Activated CD8-positive, alpha-beta memory T cell treated with anti-CD3 and anti-CD28 coated beads, Interleukin-2, amount 50 U/mL, for 1 hour (primary cell): Measurements from ENCODE around the gene NOTCH3.

Source experiments
- DNase-seq: peaks from one replicate; pipeline ENCODE4 v3.0.0-alpha.2; 2020; ENCODE audit errors: extremely low read depth

Gene NOTCH3

DNA sequence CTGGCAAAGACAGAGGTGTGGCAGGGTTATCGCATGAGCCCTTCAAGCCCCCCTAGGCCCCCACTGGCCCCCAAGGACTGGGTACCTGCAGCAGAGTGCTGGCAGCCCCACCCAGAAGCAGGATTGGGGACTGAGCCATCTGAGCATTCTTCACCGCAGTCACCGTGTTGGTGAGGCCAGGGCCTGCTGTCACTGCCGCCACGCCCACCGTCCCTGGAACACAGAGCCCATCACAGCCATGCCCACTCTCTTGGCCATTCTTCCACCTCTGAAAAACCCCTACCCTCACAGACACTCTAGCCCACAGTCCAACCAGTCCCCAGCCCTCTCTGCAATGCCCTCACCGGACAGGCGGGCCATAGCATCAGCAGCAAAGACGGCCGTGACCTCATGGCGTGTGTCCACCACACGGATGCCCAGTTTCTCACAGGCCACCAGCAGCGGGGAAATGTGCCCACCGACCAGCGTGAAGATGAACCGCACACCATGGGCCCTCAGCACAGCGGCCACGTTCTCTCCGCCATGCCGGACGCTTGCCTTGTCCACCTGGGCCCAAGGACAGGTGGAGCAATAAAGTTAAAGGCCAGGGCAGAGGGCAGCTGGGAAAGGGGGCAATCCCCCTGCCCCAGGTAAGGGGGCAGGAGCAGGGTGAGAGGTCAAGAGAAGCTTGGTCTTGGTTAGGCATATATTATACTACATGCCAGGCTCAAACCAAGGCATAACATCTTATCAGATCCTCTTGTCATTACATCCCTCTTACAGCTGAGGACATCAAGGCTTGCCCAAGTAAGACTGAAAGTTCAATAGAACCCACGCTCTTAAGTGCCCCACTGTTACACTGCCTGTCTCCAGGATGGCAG, 77.5 kb downstream of the NOTCH3 start:
- DNase-seq = no peak

DNA sequence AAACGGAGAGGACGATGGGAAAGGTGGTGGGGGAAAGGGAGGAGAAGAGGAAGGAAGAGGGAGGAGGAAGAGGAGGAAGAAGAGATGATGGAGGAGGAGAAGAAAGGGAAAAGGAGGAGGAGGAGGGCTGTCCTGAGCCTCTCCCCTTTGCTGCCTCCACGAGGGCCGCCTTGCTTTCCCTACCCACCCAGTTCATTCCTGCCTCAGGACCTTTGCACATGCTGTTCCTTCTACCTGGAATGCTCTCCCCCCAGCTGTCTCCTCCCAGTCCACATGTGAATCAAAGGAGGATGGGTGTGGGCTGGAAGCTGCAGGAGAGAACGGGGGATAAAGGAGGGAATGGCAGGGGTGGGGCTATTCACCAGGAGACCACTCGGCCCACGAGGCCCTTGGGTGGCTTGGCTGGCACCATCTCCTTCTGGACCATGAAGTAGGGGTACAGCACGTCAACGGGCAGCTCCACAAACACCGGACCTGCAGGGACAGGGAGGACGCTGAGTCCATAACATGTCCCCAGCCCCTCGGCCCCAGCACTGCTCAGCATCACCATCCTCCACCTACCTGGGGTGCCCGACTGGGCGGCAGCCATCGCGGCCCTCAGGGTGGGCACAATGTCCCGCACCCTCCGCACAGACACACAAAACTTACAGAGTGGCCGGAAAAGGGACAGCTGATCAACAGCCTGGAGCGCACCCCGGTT, 78.3 kb downstream of the NOTCH3 start:
- no peak for DNase-seq

DNA sequence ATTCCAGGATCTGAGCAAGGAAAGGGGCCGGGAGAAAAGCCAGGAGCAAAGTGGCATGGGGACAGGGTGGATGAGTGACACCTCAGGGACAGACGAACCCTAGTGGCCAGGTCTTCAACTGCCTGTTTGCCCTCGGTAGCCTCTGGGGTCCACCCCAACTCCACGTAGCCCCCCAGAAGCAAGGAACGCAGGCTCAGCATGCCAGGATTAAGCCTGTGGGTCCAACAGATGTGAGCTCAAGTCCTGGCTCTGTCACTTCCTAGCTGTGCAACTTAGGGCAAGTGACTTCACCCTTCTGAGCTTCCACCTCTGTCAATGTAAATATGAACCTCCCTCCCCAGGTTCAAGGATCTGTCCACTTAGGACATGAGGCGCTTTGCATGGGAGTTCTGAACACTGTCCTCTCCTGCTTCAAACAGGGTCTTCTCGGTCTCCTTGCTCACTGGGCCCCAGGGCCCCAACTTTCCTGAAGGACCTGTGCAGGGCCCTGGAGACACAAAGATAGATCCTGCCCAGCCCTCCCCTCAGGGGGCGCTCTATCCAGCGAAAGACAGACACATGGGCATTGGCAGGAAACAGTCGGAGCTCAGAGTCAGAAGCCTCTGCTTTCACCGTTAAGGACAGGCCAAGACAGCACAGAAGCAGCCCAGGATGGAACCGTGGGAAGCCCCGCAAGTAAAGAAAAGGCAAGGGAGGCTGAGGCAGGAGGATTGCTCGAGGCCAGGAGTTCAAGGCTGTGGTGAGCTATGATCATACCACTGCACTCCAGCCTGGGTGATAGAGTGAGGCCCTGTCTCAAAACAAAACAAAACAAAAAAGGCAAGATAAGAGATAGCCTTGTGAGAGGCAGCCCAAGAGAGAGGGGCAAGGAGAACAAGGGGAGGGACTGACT, 80.4 kb downstream of the NOTCH3 start:
- no peak for DNase-seq

DNA sequence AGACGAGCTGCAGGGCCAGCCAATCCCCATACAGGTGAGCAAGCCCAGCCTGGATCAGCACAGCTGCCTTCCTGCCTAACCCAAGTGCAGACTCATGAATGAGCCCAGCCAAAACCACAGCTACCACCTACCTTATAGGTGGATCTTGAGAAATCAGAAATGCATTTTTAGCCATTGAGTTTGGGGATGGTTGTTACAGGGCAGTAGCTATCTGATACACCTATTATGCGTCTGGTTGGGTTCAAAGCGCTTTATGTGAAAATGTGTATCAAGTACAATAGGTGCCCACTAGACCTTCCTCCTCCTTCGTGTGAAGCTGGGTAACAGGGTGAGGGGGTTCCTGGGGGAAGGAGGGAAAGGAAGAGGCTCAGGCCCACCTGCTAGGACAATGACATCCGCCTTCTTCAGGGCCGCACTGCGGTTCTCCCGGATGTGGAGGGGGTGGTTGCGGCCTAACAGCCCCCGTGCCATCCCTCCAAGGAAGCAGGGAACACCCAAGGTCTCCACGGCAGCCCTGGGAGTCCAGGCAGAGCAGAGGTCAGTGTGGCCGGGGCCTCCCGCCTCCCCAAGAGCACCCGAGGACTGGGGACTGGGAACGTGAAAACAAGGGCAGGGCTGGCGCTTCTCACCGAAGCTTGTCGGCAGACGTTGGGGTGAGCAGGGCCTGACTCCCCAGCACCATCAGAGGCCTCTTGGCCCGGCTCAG, 81.9 kb downstream of the NOTCH3 start:
- no peak for DNase-seq

DNA sequence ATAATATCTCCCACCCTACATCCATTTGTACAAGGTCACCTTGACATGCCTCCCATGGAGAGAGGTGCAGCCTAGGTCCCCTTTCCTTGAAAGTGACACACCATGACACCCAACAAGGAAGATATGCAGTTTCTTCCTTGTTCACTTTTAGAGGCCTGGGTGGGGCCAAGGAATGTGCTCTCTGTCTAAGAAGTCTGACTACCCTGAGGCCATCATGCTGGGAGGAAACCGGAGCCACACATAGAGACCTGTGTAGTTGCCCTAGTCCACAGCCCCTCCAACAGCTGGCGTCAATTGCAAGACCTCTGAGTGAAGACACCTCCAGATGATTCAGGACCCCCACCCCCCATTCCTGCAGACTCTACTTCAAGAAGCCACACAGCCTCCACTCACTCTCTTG, 82.5 kb downstream of the NOTCH3 start:
- no peak for DNase-seq

DNA sequence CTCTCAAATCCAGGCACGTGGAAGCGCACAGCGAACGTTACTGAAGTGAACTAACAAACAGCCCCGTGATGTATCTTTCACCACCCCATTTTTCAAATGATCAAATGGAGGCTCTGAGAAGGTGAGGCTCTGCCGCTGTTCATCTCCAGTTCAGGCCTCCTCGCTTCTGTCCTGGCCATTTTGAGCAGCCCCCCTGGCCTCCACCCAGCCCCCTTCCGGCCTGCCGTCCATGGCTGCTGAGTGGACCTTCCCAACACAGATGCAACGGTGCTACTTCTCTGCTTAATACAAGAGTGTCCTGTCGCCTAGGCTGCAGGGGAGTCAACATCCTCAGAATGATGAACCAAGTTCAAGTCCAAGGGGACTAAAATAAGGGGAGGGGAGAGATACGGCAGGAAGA, 83.9 kb downstream of the NOTCH3 start:
- no peak for DNase-seq

DNA sequence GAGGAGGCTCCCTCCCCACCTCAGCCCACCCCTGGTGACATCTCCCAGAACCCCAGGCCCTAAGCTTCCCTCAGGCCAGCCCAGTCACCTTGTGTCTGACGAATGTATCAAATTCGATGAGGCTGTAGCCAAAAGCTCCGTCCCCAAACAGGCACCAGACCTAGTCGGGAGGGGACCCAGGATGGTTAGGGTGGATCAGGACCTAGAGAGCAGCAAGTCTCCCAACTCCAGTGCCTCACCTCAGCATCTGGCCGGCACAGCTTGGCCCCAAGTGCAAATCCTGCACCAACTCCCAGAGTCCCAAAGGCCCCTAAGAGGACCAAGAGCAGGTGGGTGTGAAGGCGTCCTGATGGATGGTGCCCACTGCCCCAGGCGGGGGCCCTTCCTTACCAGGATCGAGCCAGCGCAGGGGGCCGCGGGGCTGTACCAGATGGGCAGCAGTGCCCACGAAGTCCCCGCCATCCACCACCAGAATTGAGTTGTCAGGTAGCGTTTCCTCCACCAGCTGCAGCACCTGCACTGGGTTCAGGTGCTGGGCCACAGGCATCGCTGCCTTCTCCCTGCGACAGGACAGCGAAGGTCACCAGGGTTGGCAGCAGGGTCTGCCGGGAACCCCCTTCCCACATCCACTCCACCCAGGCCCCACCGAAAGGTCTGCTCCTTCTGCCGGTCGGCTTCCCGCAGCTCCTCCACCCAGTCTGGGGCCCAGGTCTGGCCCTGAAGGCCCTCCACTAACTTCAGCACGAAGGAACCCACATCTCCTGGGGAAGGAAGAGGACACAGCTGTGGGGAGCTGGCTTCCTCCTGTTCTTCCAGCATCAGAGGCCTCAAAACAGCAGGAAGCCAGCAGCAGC, 84.8 kb downstream of the NOTCH3 start:
- DNase-seq = no peak

DNA sequence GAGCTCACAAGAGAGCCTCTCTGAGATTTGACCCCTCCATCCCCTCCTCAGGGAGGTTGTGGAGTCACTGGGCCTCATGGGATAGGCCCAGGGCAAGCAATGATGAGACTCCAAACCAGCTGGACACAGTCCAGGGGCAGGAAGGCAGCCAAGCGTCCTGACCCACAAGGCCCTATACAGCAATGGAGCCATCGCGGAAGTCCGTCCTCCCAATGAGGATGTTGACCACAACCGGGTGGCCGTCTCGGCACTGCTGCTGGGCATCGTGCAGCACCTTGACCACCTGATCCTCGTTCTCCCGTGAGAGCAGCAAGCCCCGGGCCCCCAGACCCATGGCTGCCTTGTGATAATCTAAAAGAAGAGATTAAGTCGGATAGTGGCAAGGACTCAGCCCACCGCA, 85.7 kb downstream of the NOTCH3 start:
- no peak for DNase-seq

DNA sequence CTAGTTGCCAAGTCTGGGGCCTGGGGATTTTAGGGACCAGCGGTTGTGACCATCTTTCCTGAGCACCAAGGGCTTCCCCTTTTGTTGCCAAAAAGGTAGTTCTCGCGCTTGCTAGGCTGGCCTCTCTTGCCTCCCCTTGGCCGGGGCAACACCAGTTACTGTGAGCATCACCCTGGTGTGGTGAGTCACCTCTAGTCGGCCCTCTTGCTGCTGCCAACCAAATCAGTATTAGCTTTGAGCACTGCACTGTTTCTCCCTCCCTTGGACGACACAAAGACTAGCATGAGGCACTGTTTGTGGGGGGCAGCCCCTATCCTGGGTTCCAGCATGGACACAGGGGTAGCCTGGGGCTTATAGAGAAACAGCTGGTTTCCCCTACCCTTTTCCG, 86.6 kb downstream of the NOTCH3 start:
- no peak for DNase-seq

DNA sequence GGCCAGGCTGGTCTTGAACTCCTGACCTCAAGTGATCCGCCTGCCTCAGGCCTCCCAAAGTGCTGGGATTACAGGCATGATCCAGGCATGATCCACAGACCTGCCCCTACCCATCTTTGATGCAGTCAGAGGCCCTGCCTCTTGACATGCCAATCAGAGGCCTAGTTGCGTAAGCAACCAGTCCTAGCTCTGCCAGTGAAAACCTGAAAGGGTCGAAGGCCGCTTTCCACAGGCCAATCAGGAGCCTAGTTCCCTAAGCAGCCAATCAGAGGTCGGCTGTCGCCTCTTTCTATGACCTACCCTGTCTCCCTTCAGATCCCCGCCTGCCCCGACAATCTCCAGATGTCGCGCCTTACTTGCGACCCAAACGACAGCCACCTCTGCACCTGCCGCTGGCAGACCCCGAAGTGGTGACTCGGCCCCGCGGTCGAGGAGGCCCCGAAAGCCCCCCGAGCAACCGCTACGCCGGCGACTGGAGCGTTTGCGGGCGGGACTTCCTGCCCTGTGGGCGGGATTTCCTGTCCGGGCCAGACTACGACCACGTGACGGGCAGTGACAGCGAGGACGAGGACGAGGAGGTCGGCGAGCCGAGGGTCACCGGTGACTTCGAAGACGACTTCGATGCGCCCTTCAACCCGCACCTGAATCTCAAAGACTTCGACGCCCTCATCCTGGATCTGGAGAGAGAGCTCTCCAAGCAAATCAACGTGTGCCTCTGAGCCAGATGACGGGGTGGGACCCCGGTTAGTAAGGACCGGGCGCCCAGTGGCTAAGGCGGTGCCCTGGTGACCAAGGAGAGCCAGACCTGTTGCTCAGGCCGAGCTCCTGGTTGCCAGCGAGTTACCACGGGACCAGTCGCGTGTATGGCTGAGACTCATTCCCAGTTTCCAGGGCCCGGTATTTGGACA, 87.3 kb downstream of the NOTCH3 start:
- DNase-seq = no peak

DNA sequence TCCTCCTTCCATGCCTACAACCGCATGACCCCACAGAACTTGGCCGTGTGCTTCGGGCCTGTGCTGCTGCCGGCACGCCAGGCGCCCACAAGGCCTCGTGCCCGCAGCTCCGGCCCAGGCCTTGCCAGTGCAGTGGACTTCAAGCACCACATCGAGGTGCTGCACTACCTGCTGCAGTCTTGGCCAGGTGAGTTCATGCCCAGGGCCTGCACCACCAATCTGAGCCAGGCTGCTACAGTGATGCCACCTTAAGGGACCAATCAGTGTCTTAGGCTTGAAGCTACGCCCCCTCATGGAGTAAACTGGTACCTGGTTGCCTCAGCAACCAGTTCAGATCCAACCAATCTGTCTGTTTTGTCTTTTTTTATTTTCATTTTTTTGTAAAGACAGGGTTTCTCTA, 88.4 kb downstream of the NOTCH3 start:
- no peak for DNase-seq

DNA sequence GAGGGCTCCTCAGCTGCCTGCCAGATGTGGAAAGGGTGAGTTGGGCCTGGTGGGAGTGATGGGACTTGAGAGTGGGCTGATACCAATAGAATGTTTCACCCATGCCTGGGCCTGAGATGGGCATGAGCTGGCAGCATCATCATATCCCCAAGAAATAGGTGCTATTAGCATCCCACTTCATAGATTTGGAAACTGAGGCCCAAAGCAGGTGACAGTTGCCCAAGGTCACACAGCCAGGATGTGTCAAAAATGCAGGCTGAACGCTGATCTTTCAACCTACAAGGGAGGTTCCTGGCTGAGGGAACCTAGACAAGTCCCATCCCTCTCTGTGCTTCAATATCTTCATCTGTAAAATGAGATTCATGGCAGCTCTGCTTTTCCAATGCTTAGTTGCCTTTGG, 89.0 kb downstream of the NOTCH3 start:
- DNase-seq = no peak

DNA sequence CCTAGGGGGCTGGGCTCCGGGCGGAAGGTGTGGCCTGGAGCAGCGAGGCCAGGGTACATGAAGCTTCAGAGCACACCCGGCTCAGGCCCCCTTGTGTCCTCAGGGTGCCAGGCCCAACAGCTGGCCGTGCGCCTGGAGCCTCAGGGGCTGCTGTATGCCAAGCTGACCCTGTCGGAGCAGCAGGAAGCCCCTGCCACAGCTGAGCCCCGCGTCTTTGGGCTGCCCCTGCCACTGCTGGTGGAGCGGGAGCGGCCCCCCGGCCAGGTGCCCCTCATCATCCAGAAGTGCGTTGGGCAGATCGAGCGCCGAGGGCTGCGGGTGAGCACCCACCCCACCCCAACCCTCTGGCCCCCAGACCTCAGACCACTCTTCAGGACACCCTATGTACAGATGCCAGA, 90.4 kb downstream of the NOTCH3 start:
- DNase-seq = no peak

DNA sequence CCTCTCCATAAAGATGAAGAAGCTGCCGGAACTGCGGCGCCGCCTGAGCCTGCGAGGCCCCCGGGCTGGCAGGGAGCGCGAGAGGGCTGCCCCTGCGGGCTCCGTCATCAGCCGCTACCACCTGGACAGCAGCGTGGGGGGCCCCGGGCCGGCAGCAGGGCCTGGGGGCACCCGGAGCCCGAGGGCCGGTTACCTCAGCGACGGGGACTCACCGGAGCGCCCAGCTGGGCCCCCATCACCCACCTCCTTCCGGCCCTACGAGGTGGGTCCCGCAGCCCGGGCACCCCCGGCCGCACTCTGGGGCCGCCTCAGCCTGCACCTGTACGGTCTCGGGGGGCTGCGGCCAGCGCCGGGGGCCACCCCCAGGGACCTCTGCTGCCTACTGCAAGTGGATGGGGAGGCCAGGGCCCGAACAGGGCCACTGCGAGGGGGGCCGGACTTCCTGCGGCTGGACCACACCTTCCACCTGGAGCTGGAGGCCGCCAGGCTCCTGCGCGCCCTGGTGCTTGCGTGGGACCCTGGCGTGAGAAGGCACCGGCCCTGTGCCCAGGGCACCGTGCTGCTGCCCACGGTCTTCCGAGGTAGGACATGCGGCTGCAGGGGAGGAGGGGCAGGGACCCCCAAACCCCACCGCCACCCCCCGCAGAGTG, 90.9 kb downstream of the NOTCH3 start:
- no peak for DNase-seq
